ENCODE data around the gene MGLL. TPM values are rescaled to one million over a fixed set of nuclear protein-coding genes. Genes with fewer than 3 reads are reported as not detected.

MGLL gene
- total RNA-seq, 2 experiments from 2014 or later, result 3.4 to 5.0 TPM

GRCh38 chr3:127788451-127788909 lies 33.8 kb downstream of the MGLL start:
- CTCF ChIA-PET, result interaction anchor here (0.8 kb wide), 1 partner anchor 43 kb away, joined by 3 read pairs; no protein-coding TSS in a partner anchor
- H3K36me3 Mint-ChIP-seq, result no peaks in the 10 kb centered on the region
- H3K27me3 Mint-ChIP-seq, result peaks cover 4% of the 10 kb centered on the region
- peaks cover 11% of the 10 kb centered on the region for H3K4me1 Mint-ChIP-seq
- DNase-seq, result no peak
- H3K9me3 Mint-ChIP-seq (ENCODE audit: low read depth), result no peaks in the 10 kb centered on the region
- ATAC-seq, result no peak
- H3K27ac Mint-ChIP-seq, result no peak overlapping the region
- H3K4me3 Mint-ChIP-seq, result no peak overlapping the region

DNA sequence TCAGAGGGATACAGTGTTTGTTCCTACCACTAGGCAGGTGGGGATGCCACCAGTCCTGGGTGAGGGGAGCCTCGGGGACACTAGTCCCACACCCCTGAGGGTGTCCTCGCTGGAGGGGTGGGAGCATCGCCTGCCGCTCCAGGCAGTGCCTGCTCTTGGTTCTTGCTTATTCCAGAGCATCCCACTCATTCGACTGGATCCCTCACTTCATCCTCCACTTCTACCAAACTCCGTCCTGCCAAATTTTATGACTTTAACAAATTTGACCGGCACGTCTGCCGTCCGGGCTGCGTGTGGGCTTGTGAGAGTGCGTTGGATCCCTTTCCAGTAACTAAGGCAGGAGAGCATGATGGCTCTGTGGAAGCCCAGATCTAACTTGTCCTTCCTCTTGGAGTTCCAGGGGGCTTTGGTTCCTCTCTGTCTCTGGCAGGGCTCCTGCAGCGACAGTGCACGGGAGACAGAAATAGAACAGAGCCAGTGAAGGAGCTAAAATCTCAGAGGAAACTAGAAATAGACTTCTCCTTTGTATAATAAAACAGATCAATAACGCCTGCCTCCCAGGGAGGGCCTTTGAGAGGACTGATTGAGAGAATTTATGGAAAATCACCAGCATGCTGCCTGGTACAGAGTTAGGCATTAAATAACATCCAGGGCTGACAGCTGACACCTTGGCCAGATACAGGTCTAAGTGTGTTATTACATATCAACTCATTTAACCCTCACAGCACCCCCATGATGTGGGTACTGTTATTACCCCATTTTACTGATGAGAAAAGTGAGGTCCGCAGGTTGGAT lies 34.5 kb downstream of the MGLL start:
- Mint-ChIP-seq H3K4me1 (peaks cover 11% of the 10 kb centered on the region), H3K9me3 (ENCODE audit: low read depth) (no peaks in the 10 kb centered on the region), H3K4me3 (no peak overlapping the region), H3K27ac (no peak overlapping the region), H3K36me3 (no peaks in the 10 kb centered on the region), H3K27me3 (peaks cover 4% of the 10 kb centered on the region)
- CTCF ChIA-PET, result no interaction called here
- DNase-seq (no peak), ATAC-seq (no peak)

DNA sequence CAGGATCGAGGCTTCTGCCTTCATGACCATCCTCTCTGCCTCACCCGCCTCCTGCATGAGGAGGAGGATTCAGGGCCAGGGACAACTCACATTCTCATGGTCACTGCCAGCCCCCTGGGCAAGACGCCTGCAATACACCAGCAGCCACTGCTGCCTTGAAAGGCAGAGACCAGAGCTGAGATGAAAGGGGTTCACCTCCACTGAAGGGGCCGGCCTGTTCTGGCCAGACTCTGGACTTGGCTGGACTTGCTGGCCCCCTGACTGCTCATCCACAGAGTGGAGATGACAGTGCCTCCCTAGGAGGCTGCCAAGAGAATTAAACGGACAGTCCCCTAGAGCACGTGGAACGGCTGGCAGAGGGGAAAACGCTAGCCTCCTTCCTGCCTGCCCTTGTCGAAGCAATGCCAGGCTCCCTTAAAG lies 35.2 kb downstream of the MGLL start:
- no peak for ATAC-seq
- H3K36me3 Mint-ChIP-seq, result no peaks in the 10 kb centered on the region
- H3K4me3 Mint-ChIP-seq, result no peak overlapping the region
- no peaks in the 10 kb centered on the region for H3K9me3 Mint-ChIP-seq (ENCODE audit: low read depth)
- DNase-seq, result no peak
- H3K27ac Mint-ChIP-seq, result no peak overlapping the region
- CTCF ChIA-PET, result no interaction called here
- peaks cover 4% of the 10 kb centered on the region for H3K27me3 Mint-ChIP-seq
- peaks cover 11% of the 10 kb centered on the region for H3K4me1 Mint-ChIP-seq

DNA sequence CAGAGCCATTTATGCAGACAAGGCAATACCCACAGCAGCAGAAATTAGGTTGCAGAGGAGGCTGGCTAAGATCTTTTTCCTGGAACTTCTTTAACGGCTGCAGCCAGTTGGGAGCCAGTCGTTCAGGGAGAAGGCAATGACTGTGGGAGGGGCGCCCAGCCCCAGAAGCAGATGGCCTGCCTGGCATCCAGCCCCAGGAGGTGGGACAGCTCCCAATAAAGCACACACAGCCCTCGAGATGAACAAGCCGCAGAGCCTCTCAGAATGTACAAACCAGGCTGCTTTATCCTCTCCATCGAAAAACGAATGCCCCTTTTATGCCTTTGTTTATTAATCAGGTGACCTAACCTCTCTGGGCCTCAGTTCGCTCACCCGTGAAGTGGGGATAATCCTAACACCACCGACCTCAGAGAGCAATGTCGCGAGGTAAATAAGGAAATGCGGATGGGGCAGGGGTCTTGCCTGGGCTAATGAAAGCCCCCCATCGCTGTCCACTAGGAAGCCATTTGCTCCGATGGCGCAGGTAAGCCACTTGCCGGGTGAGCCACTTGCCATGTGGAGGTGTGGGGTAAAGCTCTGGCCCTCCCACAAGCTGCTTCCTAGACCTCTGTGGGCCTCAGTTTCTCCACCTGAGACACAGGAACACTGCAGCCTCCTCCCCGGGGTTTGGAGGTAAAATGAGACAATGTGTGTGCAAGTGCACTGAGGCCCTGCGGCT lies 35.8 kb downstream of the MGLL start:
- ATAC-seq (no peak), DNase-seq (no peak)
- Mint-ChIP-seq H3K27me3 (peaks cover under 1% of the 10 kb centered on the region), H3K4me3 (no peak overlapping the region), H3K4me1 (peaks cover 8% of the 10 kb centered on the region), H3K9me3 (ENCODE audit: low read depth) (no peaks in the 10 kb centered on the region), H3K36me3 (no peaks in the 10 kb centered on the region), H3K27ac (no peak overlapping the region)
- CTCF ChIA-PET, result no interaction called here

- no peaks in the 10 kb centered on the region for H3K27me3 Mint-ChIP-seq
- no peaks in the 10 kb centered on the region for H3K9me3 Mint-ChIP-seq (ENCODE audit: low read depth)
- no peaks in the 10 kb centered on the region for H3K36me3 Mint-ChIP-seq
- no peak overlapping the region for H3K4me3 Mint-ChIP-seq
- H3K4me1 Mint-ChIP-seq, result peaks cover under 1% of the 10 kb centered on the region
- DNase-seq (no peak), ATAC-seq (no peak)
- H3K27ac Mint-ChIP-seq, result no peak overlapping the region
- CTCF ChIA-PET, result no interaction called here
Observed at GRCh38 chr3:127785711-127786265, 36.5 kb downstream of the MGLL start.

- CTCF ChIA-PET, result interaction anchor here (0.9 kb wide), 1 partner anchor 14 kb away, joined by 3 read pairs; no protein-coding TSS in a partner anchor
- no peak for ATAC-seq
- H3K27ac Mint-ChIP-seq, result no peak overlapping the region
- H3K27me3 Mint-ChIP-seq, result no peaks in the 10 kb centered on the region
- H3K4me3 Mint-ChIP-seq, result no peak overlapping the region
- H3K4me1 Mint-ChIP-seq, result no peaks in the 10 kb centered on the region
- H3K9me3 Mint-ChIP-seq (ENCODE audit: low read depth), result no peaks in the 10 kb centered on the region
- no peak for DNase-seq
- no peaks in the 10 kb centered on the region for H3K36me3 Mint-ChIP-seq
Observed at GRCh38 chr3:127784865-127785710, 37.2 kb downstream of the MGLL start.

DNA sequence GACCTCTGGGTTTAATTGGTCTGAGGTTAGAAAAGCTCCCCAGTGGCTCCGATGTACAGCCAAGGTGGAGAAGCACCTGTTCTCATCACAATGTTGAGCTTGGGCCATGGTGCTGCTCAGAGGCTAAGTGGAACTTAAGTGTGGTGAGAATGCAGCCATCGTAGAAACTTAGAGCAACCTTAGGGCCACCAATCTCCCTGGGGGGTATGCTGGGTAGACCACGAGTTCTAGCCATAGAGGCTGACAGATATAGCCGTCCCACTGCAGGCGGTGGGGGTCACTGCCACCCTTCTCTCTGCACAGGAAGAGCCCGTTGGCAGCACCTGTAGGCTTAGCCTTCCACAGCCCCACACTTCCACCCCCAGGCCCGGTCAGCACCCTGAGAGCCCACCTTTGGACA lies 38.0 kb downstream of the MGLL start:
- Mint-ChIP-seq H3K27me3 (no peaks in the 10 kb centered on the region), H3K36me3 (no peaks in the 10 kb centered on the region), H3K9me3 (ENCODE audit: low read depth) (no peaks in the 10 kb centered on the region), H3K4me1 (peaks cover 4% of the 10 kb centered on the region), H3K4me3 (no peak overlapping the region), H3K27ac (no peak overlapping the region)
- DNase-seq, result no peak
- CTCF ChIA-PET, result interaction anchor here (0.9 kb wide), 1 partner anchor 14 kb away, joined by 3 read pairs; no protein-coding TSS in a partner anchor
- no peak for ATAC-seq

DNA sequence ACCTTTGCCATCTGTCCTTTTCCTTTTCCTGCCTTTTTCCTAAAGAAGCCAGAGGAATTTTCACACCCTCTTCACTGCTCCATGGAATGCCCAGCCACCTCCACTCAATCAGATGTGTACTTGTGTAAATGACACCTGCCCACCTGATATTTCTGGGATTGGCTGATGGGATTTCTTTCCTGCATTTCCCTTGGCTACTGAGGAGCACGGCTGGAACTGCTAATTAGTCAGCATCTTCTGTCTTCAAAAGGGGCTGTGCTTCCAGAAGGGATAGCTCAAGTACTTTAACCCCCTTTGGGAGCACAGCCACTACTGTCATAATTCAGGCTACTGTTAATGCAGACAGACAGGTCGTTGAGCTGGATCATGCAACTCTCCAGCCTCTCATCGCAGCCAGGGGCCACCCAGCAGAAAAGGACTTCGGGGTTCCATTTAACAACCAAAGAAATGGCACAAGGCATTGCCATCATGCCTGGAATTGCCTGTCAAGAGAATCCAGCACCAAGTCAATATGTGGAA lies 38.6 kb downstream of the MGLL start:
- Mint-ChIP-seq H3K4me1 (peaks cover 4% of the 10 kb centered on the region), H3K36me3 (no peaks in the 10 kb centered on the region), H3K27me3 (no peaks in the 10 kb centered on the region), H3K27ac (no peak overlapping the region), H3K4me3 (no peak overlapping the region), H3K9me3 (ENCODE audit: low read depth) (no peaks in the 10 kb centered on the region)
- DNase-seq, result no peak
- CTCF ChIA-PET, result interaction anchor here (1.8 kb wide), 1 partner anchor 9 kb away, joined by 4 read pairs; no protein-coding TSS in a partner anchor
- no peak for ATAC-seq

- H3K4me3 Mint-ChIP-seq, result no peak overlapping the region
- CTCF ChIA-PET, result interaction anchor here (1.2 to 1.8 kb wide), 2 partner anchors 10 to 18 kb away, joined by 3 to 4 read pairs; no protein-coding TSS in a partner anchor
- H3K9me3 Mint-ChIP-seq (ENCODE audit: low read depth), result no peaks in the 10 kb centered on the region
- H3K4me1 Mint-ChIP-seq, result peaks cover 4% of the 10 kb centered on the region
- DNase-seq, result no peak
- ATAC-seq, result no peak
- no peak overlapping the region for H3K27ac Mint-ChIP-seq
- H3K27me3 Mint-ChIP-seq, result no peaks in the 10 kb centered on the region
- no peaks in the 10 kb centered on the region for H3K36me3 Mint-ChIP-seq
Observed at GRCh38 chr3:127783166-127783565, 39.1 kb downstream of the MGLL start.

- Mint-ChIP-seq H3K27ac (no peak overlapping the region), H3K36me3 (peaks cover 3% of the 10 kb centered on the region), H3K4me3 (no peak overlapping the region), H3K4me1 (peaks cover 5% of the 10 kb centered on the region), H3K9me3 (ENCODE audit: low read depth) (peaks cover 5% of the 10 kb centered on the region), H3K27me3 (no peaks in the 10 kb centered on the region)
- CTCF ChIA-PET, result interaction anchor here (1.0 to 1.8 kb wide), 3 partner anchors 9 to 16 kb away, joined by 3 to 4 read pairs (median 3); no protein-coding TSS in a partner anchor
- DNase-seq, result no peak
- ATAC-seq, result no peak
Observed at GRCh38 chr3:127781411-127782001, 40.8 kb downstream of the MGLL start.

- DNase-seq, result no peak
- H3K4me3 Mint-ChIP-seq, result no peak overlapping the region
- no peak overlapping the region for H3K27ac Mint-ChIP-seq
- H3K9me3 Mint-ChIP-seq (ENCODE audit: low read depth), result peaks cover 5% of the 10 kb centered on the region
- no peak for ATAC-seq
- no peaks in the 10 kb centered on the region for H3K27me3 Mint-ChIP-seq
- CTCF ChIA-PET, result interaction anchor here (1.0 kb wide), 1 partner anchor 10 kb away, joined by 3 read pairs; no protein-coding TSS in a partner anchor
- H3K36me3 Mint-ChIP-seq, result peaks cover 3% of the 10 kb centered on the region
- peaks cover 8% of the 10 kb centered on the region for H3K4me1 Mint-ChIP-seq
Observed at GRCh38 chr3:127780536-127781400, 41.5 kb downstream of the MGLL start.
